CD4-positive, alpha-beta T cell treated with Interleukin-6 at 100 ng/mL for 8 hours (primary cell): Measurements from ENCODE around the gene CHD6.

ENCODE experiments used
- DNase-seq: peaks from one replicate; pipeline ENCODE4 v3.0.0-alpha.2; 2020; ENCODE audit warnings: mixed read lengths, low spot score

The CHD6 gene

GRCh38 chr20:41425180-41425884 lies 192.8 kb downstream of the CHD6 start:
- no peak for DNase-seq

- DNase-seq: no peak
These were observed 193.6 kb downstream of the CHD6 start for GRCh38 chr20:41424546-41424945.

DNA sequence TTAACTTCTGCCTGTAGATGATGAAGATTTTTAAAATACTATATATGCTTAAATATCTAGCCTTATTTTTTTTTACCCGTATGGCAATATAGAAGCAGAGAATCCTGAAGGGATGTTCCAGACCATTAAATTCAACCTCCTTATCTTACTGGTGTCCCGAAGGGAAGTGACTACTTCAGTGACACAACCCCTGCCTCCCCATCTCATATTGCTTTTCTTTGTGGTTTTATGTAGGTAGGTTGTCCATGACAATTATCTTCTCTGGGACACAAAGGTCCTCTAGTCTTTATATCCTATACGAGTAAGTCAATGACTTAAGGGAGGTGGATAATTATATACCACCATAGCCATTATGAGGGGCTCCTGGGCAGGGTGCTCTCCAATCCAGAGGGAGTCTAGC lies 194.2 kb downstream of the CHD6 start:
- DNase-seq: no peak

GRCh38 chr20:41422953-41423352 lies 195.2 kb downstream of the CHD6 start:
- no peak for DNase-seq

- DNase-seq: no peak
These were observed 199.4 kb downstream of the CHD6 start for GRCh38 chr20:41418739-41419293.

- DNase-seq: no peak
These were observed 200.1 kb downstream of the CHD6 start for GRCh38 chr20:41418031-41418430.

DNA sequence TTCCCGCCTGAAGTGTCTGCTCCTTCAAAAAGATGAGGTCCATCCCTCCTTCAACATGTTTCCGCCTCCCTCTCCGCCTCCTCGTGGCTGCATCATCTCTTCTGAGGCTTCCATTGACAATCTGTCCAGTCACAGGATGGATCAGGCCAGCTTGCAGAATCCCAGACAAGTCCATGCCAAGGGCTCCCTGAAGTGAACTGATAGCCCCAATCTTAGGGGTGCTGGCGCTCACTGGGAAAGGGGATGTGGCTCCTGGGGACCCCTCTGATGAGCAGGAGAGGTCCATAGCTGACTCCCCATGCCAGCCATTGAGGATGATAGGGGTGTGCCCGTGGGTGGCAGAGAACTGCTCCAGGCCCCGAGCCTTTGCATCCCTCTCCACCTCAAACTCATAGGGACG lies 203.0 kb downstream of the CHD6 start:
- DNase-seq: no peak

DNA sequence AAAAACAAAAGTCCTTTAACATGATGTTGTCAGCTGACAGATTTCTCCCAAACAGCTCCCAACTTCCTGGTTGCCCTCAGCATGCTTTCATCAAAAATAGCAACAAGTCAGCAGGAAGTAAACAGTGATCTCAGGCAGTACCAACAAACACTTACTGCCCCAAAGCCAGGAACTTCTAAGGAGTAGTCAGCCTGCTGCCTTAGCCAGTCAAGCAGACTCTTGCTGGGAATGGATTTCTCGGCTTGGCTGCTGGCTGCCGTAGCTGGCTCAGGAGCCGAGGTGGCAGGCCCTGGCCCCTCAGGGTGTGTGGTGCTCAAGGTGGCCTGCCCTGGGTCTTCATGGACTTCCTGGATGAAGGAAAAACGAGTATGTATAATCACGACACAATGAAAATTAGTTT lies 205.0 kb downstream of the CHD6 start:
- no peak for DNase-seq

DNA sequence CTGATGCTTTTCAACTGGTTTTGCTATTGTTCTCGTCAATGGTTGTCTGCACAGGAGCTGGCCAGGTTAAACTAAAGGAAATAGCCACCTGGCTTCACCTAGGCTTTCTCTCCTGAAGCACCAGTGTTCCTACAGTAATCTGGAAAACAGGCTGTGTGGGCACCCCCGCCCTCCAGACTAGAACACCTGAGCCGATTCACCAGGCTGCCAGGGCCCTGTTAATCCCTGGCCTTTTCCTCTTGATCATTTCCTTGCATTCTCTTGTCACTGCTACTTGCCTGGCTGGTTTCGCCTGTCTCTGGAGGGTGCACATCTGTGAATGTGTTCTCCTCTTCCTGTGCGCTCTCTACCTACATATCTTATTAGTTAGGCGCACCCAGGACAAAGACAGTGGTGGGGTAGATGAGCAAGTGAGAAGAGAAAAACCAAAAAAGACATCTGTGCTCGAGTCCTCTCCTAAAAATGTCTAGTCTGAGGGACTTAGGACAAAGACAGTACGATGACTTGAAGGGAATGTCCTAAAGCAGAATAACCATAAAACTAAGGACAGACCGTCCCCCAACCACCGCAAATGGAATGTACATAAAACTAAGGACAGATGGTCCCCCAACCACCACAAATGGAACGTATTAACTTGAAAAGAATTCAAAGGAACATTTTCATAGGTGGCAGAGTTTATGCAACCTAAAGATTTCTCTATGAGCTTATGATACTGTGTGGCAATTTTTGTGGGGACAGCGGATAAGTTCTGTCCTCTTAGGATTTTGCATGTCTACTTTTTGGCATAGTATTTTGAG lies 205.7 kb downstream of the CHD6 start:
- no peak for DNase-seq

DNA sequence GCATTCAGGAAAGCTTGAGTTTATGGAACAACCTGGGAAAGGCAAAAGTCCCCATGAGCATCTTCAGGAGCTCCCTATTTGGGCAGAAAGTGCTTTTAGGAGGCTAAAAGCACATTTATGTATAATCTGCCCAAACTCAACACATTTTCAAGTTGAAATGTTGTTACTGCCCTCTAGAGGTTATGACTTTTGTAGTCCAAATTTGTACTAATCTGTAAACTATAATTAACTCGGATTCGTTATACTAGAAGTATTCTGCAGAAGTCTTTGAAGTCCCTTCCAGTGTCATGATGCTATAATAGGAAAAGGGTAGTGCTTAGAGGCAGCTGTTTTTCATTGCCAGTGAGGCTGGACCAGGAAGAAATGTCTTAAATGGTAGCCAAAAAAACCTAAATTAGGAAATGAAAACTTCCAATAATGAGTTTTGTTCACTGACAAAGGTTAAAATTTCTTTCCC lies 206.8 kb downstream of the CHD6 start:
- no peak for DNase-seq

- DNase-seq: no peak
These were observed 209.2 kb downstream of the CHD6 start for GRCh38 chr20:41408986-41409385.

- no peak for DNase-seq
These were observed 209.9 kb downstream of the CHD6 start for GRCh38 chr20:41408156-41408794.

DNA sequence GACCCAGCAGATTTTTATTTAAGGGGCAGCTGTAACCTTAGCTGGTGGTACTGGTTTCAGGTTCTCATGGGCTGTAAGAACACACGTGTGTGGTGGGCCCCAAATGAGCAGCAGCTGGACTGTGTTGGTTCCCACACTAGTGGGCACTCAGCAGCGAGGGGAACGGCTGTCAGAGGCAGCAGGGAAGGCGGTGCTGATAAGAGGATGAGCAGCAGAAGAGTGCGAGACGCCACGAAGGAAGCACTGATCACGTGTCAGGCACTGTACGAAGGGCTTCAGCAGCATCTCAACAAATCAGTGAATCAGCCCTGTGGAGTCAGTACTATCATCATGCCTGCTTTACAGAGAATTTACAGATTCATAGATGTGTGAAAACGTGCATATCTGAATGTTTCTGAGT lies 210.6 kb downstream of the CHD6 start:
- no peak for DNase-seq

DNA sequence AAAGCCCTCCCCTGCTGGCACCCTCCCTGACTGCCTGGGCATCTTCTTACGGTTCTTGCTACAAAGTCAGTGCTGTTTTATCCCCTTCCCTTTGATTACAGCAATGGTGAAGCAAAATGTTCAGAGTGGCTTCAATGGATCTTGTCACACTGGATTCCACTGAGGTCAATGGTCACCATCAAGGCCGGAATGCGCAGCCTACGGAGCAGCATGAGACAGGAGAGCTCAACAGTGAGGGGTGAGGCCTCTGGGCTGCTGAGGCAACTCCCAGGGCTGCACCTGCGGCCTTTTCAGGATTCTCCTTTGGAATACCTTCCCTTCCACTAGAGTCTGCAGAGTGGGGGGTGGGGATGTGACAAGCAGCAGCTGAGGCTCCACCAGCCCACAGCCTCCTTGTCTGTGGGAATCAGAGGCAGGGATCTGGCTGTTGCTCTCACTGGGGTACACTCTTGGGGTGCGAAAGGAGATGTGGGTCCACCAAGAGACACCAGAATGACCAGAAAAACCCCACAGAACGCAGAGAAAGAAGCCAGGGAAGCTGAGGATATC lies 211.2 kb downstream of the CHD6 start:
- no peak for DNase-seq

- DNase-seq: no peak
These were observed 211.8 kb downstream of the CHD6 start for GRCh38 chr20:41406353-41406752.

DNA sequence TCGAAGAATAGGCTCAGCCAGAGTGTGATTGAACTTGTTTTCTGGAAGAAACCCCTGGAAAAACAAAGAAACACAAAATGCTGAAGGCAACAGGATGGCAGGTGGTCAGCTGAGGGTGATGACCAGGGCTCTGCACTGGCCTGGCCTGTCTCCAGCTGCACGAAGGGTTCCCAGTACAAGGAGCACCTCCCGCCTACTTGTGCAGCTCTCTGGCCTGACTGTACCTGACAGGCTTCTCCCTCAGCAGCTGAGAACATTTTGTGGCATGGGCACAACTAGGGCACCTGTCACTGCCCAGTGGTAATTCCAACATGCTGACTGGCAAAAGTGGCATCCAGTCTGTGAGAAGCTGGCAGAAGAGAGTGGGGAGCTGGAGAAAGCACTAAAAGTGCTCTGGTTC lies 212.7 kb downstream of the CHD6 start:
- DNase-seq: no peak

DNA sequence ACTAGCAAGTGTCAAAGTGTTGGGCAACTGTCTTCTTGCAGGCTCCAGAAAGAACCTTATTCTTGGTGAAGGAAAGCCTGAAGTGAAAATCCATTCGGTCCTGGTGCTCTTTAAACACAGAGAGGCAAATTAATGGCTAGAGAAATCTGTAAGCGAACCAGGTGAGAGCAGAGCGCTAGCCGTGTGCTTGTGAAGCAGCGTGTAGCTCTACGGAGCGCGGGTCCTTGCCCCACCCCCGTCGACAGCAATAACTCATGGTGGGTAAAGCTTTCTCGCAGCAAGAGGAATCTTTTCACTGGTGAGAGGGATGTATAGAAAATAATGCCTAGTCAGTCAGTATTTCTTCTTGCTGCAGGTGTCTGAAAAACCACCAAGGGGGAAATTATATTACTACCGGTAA lies 214.6 kb downstream of the CHD6 start:
- DNase-seq: no peak

- no peak for DNase-seq
These were observed 219.8 kb downstream of the CHD6 start for GRCh38 chr20:41398408-41398807.

GRCh38 chr20:41395667-41396664 lies 222.2 kb downstream of the CHD6 start:
- DNase-seq: no peak

- no peak for DNase-seq
These were observed 223.1 kb downstream of the CHD6 start for GRCh38 chr20:41394931-41395666.
